22Rv1 (cell line): ENCODE results near the gene ABCA4.

ENCODE experiments used
- H3K27ac ChIP-seq: fragments of 450-650 bp; 2 replicates; pipeline ENCODE4 v1.5.1; 2017
- ZFX ChIP-seq: fragments of 450-650 bp; IDR thresholded peaks from 2 replicates; pipeline ENCODE4 v1.6.1; 2017; ENCODE audit warnings: antibody characterized with exemption, borderline replicate concordance
- TF ChIP-seq, protein P1 (sequence below): fragments of 450-650 bp; IDR thresholded peaks from 2 replicates; pipeline ENCODE4 v1.5.1; 2017; ENCODE audit warnings: mild to moderate bottlenecking

Gene ABCA4

DNA sequence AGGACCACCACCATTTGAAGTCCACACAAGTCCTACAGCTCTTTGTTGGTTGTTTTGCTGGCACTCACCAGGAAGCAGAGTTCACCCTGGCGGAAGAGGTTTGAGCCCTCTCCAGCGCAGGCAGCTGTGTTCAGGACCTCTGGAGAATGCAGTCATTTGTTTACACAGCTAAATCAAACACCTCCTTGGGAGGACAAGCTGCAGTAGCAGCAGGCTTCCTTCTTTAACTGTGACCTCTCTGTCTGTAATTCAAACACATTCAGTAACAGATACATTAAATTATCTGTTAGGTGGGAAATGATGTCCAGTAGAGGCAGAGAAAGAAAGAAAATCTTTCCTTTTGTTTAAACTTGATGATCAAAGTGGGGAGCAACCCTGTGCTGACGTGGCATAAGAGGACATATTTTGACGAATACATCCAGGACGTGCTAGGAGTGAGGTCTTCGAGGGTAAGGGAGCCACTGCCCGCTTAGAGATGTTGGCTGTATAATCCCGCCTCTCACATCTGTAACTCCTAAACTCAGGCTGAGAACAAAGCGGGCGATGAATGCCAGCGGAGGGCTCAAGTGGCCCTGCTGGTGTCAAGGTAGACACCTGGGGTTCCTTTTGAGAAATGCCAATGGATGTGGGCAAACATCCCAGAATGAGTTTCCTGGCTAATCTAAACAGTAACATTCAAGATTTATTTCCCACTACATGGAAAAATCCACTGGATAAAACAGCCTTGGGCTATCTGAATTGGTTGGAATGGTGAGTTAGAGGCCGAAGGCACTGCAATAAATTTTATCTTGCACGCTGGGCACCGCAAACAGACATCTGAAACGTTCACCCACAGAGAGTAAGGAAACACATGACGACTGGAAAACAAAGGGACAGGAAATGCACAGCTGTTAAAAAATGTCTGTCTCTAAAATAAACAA, 51.7 kb downstream of the ABCA4 start:
- H3K27ac ChIP-seq = peak overlapping the region; percentile 46
- no peak for TF ChIP-seq ZFX
- TF ChIP-seq, protein P1, sequence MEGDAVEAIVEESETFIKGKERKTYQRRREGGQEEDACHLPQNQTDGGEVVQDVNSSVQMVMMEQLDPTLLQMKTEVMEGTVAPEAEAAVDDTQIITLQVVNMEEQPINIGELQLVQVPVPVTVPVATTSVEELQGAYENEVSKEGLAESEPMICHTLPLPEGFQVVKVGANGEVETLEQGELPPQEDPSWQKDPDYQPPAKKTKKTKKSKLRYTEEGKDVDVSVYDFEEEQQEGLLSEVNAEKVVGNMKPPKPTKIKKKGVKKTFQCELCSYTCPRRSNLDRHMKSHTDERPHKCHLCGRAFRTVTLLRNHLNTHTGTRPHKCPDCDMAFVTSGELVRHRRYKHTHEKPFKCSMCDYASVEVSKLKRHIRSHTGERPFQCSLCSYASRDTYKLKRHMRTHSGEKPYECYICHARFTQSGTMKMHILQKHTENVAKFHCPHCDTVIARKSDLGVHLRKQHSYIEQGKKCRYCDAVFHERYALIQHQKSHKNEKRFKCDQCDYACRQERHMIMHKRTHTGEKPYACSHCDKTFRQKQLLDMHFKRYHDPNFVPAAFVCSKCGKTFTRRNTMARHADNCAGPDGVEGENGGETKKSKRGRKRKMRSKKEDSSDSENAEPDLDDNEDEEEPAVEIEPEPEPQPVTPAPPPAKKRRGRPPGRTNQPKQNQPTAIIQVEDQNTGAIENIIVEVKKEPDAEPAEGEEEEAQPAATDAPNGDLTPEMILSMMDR = no peak

DNA sequence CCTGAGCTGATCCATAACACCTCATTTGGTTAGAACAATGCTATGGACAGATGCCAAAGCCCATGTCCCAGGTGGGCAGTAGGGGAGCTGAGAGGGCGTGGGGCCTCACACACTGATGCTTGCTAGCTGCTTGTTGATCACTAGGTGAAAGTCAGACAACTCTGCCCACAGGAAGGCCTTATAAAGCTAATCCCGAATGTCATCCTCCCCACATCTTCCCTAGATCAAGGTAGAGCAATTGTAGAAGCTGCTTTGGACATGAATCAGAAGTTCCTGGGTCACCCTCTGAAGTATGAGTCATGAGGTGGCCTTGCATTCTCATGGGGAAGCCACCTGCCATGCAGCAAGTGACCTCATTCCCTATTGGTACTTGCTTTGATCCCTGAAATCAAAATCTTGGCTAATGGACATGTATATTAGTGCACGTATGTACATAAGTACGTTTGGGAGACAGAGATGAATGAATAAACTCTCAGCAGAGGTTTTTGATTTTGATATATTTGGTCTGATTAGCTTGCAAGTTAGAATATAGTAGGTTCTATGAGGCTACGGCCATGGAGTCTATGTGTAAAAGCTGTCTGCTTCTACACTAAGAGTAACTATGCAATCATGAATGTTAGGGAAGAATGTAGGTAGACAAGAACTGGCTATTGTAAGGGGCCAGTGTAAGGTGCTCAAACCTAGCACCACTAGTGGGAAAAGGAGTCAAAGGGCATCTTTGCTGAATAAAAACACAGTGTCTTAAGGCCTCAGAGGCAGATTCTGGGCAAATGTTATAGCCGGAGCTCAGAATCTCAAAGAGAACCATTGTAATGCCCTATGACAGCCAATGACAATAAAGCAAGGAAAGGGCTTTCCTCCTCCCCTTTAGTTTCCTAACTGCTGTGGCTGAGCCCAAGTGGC, 52.6 kb downstream of the ABCA4 start:
- TF ChIP-seq, protein P1 = no peak
- TF ChIP-seq ZFX = no peak
- H3K27ac ChIP-seq = peak overlapping the region; percentile 46

DNA sequence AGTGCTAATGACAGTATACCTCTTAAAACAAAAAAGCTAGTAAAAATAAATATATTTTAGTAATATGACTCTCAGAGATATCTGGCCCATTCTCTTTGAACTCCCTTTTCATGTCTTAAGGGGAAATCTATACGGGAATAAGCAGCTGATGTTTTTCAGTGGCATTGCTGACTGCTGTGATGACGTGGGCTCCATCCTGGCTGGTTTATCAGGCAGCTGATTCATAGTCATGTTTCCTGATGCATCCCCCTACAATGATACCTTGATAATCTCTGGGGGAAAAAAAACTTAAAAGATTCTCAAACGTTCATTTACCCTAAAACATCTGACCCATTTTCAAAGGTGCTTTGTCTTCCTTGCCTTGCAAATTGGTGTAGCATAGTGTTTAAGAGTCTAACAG, 53.8 kb downstream of the ABCA4 start:
- H3K27ac ChIP-seq = no peak overlapping the region
- TF ChIP-seq, protein P1 = no peak
- TF ChIP-seq ZFX = no peak

DNA sequence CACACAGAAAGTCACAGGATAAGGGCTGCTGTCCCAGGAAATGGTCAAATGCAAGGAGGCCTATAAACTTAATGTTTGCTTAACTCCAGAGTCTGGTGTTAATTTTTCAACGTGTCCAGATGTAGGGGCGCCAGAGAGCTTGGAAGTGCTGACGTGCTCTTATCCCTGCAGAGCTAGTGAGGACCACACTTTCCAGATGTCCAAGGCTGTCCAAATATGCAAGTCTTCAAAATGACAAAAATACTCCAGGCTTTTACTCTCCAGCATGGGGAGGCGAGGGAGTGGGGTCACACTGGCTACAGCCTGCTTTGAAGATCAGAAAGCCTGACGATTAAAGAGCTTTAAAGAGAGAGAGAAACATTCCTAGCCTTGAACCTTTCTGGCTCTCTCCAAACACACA, 57.6 kb downstream of the ABCA4 start:
- no peak for TF ChIP-seq ZFX
- TF ChIP-seq, protein P1 = peak; percentile 55

DNA sequence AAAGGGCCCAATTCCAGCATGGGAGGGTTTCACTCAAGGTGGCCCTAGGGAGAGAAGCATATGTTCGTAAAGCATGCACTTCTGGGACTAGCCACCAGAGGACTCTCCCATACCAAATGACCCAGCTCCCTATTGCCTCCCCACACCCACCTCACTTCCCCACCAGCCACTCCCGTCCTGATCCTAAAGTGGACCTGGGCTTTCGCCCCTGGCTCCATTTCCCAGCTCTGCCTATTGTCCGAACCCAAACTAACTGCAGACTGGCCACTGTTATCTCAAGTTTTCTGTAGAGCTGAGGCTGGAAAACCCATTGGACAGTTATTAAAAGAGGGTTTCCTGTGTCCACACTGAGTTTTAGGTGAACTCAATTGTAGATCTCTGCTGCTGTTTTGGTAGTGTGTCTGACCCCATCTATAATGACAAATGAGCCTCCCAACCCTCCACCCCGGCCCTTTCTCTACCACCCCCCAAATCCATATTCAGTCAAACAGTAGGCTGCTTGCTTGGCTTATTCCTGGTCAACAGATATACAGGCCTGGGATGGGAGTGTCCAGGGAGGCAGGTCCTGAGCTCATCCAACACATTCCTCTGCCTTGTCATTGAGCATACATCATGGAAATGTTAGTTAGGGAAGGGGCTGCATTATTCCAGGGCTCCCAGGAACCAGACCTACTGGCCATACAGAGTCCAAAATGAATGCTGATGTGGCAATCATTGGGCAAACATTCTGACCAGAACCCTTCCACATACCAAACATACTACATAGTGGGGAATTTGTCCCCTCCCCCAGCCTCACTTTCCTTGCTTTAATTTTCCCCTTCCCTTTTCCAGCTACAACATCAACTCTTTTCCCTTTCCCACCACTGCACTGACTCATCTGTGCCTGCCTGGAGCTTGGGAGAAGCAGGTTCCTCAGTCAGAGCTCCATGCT, 59.2 kb downstream of the ABCA4 start:
- H3K27ac ChIP-seq = no peak overlapping the region
- no peak for TF ChIP-seq ZFX
- TF ChIP-seq, protein P1 = peak; percentile 89

More for the DNA sequence above, 57.6 kb downstream of the ABCA4 start:
- no peak overlapping the region for H3K27ac ChIP-seq

DNA sequence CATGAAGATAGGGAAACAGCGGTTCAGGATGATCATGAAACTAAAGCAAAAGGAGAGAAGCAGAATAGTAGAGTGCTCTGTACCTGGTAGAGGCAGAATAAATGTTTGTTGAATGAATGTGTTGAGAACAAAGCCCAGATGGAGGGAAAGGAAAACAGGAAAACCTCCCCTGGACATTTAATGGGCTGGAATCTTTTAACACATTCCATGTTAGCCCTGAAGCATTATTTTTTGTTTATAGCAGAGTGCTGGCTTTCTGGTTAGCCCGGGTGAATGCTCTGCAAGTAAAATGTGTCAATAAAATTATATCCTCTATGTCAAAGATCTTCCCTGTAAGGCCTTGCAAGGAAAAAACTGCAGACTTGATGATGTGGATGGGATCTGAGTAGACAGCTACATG, 60.2 kb downstream of the ABCA4 start:
- H3K27ac ChIP-seq = no peak overlapping the region
- no peak for TF ChIP-seq ZFX
- TF ChIP-seq, protein P1 = no peak
